Hematopoietic multipotent progenitor cell treated with erythropoietin and hydrocortisone succinate and interleukin-3 and kit ligand, for 4 days (in vitro differentiated cells): ENCODE measurements around the gene MBD6.
A peak's percentile ranks its signal among the peaks of the same experiment; 100 is the strongest.
"Not testable (repeated sequence)": the region's sequence is repeated elsewhere in the genome, so short reads cannot be mapped to it uniquely, and the experiment has no call there.

Experiments used
- DNase-seq: peaks from one replicate; pipeline ENCODE4 v3.0.0-alpha.2; 2015

Gene MBD6

GRCh38 chr12:57549909-57550640, 27.5 kb downstream of the MBD6 start, which contains the start of gene KIF5A:
Gene KIF5A (plus strand): TSS chr12:57550044. CDS start chr12:57550272, 228 bp downstream.
- DNase-seq, result peak; percentile 63

- no peak for DNase-seq
These were observed 28.3 kb downstream of the MBD6 start for GRCh38 chr12:57550641-57551549.

- no peak for DNase-seq
These were observed 29.1 kb downstream of the MBD6 start for GRCh38 chr12:57551637-57552305.

GRCh38 chr12:57552306-57552651, 29.7 kb downstream of the MBD6 start:
- DNase-seq, result peak; percentile 53

- no peak for DNase-seq
These were observed 30.2 kb downstream of the MBD6 start for GRCh38 chr12:57552835-57553313.

GRCh38 chr12:57553343-57554202, 30.9 kb downstream of the MBD6 start:
- no peak for DNase-seq

- no peak for DNase-seq
These were observed 31.8 kb downstream of the MBD6 start for GRCh38 chr12:57554453-57554852.

GRCh38 chr12:57554897-57555296, 32.3 kb downstream of the MBD6 start:
- no peak for DNase-seq

- DNase-seq, result no peak
These were observed 36.2 kb downstream of the MBD6 start for GRCh38 chr12:57558864-57559263.

- DNase-seq, result no peak
These were observed 37.9 kb downstream of the MBD6 start for GRCh38 chr12:57560516-57560915.

- not testable (repeated sequence) for DNase-seq
These were observed 38.5 kb downstream of the MBD6 start for GRCh38 chr12:57561117-57561516.

- peak; percentile 35 for DNase-seq
These were observed 40.7 kb downstream of the MBD6 start for GRCh38 chr12:57563358-57563757.

- no peak for DNase-seq
These were observed 41.6 kb downstream of the MBD6 start for GRCh38 chr12:57564178-57564740.

- no peak for DNase-seq
These were observed 46.2 kb downstream of the MBD6 start for GRCh38 chr12:57568838-57569237.

- no peak for DNase-seq
These were observed 47.2 kb downstream of the MBD6 start for GRCh38 chr12:57569858-57570257.

GRCh38 chr12:57570438-57570837, 47.8 kb downstream of the MBD6 start:
- not testable (repeated sequence) for DNase-seq

- no peak for DNase-seq
These were observed 49.5 kb downstream of the MBD6 start for GRCh38 chr12:57571926-57572762.

- DNase-seq, result no peak
These were observed 52.2 kb downstream of the MBD6 start for GRCh38 chr12:57574795-57575194.

- no peak for DNase-seq
These were observed 53.4 kb downstream of the MBD6 start for GRCh38 chr12:57575771-57576612.

GRCh38 chr12:57576613-57577160, 54.1 kb downstream of the MBD6 start:
- no peak for DNase-seq
